Transverse colon (tissue), 4 donors: ENCODE data around the gene RPL35. TPM values are rescaled to one million over a fixed set of nuclear protein-coding genes. Genes with fewer than 3 reads are reported as not detected.

ENCODE experiments used
- DNase-seq: peaks from one replicate; pipeline ENCODE4 v3.0.0-alpha.2; 2019
- H3K27ac ChIP-seq, 4 donors: fragments of 200-600 bp; sonication (generic); 2 replicates each; pipeline ENCODE4 v1.5.1; 2016 to 2018; ENCODE audit warnings: inconsistent platforms in 4 of 4
- H3K27me3 ChIP-seq: fragments of 200-600 bp; sonication (generic); 2 replicates; pipeline ENCODE4 v1.5.1; 2017; ENCODE audit warnings: inconsistent platforms
- H3K36me3 ChIP-seq, 4 donors: fragments of 200-600 bp; sonication (generic); 2 replicates each; pipeline ENCODE4 v1.5.1; 2017 to 2019; ENCODE audit warnings: inconsistent platforms in 4 of 4
- H3K4me1 ChIP-seq, 4 donors: fragments of 200-600 bp; sonication (generic); 2 replicates each; pipeline ENCODE4 v1.5.1; 2017 to 2020; ENCODE audit warnings: inconsistent platforms in 4 of 4
- H3K4me3 ChIP-seq, 4 donors: fragments of 200-600 bp; sonication (generic); 1 replicate in 1 of 4; 2 replicates in 3 of 4; pipeline versions ENCODE4 v1.5.1 to v1.6.1; 2017 to 2019; ENCODE audit warnings: inconsistent platforms in 4 of 4
- H3K9me3 ChIP-seq, 2 donors: fragments of 200-600 bp; sonication (generic); 2 replicates each; pipeline ENCODE4 v1.5.1; 2017 to 2019; ENCODE audit warnings: inconsistent platforms in 2 of 2
- CTCF ChIP-seq, 5 experiments: fragments of 200-600 bp in 3 of 5; fragments of 450-650 bp in 2 of 5; sonication (generic) in 3 of 5; IDR thresholded peaks; 1 replicate in 2 of 5; 2 replicates in 3 of 5; pipeline ENCODE4 v1.5.1; 2016 to 2017; ENCODE audit warnings: antibody characterized with exemption in 5 of 5, inconsistent platforms in 3 of 5, mild to moderate bottlenecking in 2 of 5, moderate library complexity in 1 of 5
- EP300 ChIP-seq: sonication (generic); formaldehyde crosslinking; IDR thresholded peaks from one replicate; pipeline ENCODE4 v1.6.1; 2017; ENCODE audit warnings: antibody characterized with exemption, low read depth
- POLR2A ChIP-seq: fragments of 450-650 bp; IDR thresholded peaks from one replicate; pipeline ENCODE4 v1.6.1; 2016; ENCODE audit warnings: antibody characterized with exemption, mild to moderate bottlenecking, moderate library complexity
- POLR2AphosphoS5 ChIP-seq, 3 donors: sonication (generic); formaldehyde crosslinking; IDR thresholded peaks; one replicate each; pipeline ENCODE4 v1.6.1; 2016; ENCODE audit warnings: antibody characterized with exemption in 3 of 3
- WGBS, 2 donors: methylation state at CpG; one replicate each; pipeline ENCODE4 v1.1.5; 2018; ENCODE audit warnings: low coverage in 1 of 2; 5-methylcytosine and 5-hydroxymethylcytosine counted together
- in situ Hi-C, 4 donors: fragments of 200-750 bp; cut with MboI; loops; one replicate each; pipeline versions ENCODE4 v1.15.0 to v1.15.1; 2017; ENCODE audit warnings: low sequenced_read_pairs in 3 of 4, low pct_ligation_motif_present in 1 of 4, low pct_unique_long_range_greater_than_20kb in 1 of 4
- intact Hi-C: fragments of 100-400 bp; cut with DNase I; formaldehyde crosslinking; loops from one replicate; pipeline ENCODE4 v1.15.1; 2023; ENCODE audit warnings: low total_unique reads
- total RNA-seq, 4 donors: library from RNA; depleted of rRNA; stranded (reverse); fragments of >200 nt; gene quantifications; one replicate each; pipeline ENCODE4 v1.1.0, GENCODE V29; 2016

Gene RPL35
- total RNA-seq, 4 donors from 2014 or later: 498 to 3,953 (median 1,382) TPM

DNA sequence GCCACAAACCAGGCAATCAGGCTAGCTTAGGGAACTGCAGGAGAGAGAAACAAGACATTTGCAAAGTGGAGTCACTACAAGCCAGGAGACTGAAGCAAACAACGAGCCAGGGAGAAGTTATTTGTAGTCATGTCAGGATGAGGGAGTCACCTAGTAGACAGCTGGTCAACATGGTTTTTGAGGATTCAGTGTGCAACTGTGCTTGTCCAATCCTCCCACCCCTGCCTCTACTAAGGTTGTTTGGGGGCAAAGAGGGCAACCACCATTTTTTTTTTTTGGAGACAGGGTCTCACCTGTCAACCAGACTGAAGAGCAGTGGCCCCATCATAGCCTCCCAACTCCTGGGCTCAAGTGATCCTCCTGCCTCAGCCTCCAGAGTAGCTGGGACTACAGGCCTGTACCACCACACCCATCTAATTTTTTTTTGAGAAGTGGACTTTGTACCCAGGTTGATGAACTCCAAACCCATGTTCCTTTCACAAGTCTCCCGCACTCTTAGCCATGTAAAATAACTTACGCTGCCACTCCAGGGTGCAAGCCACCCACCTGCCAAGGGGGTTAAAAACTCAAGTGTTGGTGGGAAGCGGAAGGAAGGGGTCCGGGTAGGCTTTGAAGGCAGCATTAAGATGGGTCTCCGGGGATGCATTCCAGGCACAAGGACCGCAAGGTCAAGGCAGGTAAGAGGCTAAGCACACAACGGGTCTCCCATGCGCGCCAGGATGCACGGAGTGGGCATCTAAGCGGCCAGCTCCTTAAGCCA, 995 bp downstream of the RPL35 start:
- no peak for DNase-seq
- H3K9me3 ChIP-seq: no peaks in the 10 kb centered on the region

DNA sequence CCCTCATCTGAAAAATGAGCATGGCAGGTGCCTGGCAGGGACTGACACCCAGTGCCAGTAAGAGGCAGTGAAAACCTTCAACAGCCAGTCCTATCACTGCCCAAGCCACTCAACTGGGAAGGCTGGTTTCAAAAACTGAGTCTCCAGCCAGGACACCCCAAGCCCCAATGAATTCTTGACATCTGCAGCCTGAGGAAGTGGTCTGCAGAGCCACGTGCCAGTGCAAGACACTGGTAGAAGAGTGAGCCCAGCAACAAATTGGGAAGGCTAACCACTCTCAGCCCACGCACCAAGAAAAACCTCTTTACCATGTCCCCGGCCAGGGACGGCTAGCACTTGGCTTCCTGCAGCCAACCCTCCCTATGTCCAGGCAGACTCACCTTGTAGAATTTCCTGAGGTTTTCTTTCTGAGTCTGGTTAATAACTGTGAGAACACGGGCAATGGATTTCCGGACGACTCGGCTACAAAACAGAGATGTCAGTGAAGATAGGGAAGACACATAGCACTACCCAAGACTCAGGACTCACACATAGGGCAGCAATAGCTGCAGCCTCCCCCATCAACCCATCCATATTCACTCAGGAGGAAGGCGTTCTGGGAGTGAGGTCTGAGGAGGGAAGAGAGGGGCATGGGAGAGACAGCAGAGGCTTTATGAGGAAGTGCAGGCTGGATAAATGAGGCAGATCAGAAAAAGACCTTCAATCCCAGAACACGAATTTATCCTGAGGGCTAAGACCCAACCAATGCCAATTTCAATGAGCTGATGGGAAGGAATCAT, 1.8 kb downstream of the RPL35 start:
- intact Hi-C loops (no loop called here), in situ Hi-C loops (loop anchor here in 2 of 4 donors (5.0 kb wide), 1 partner anchor 88 kb away; the partner anchor contains the start of gene NR6A1 (in 2 of the 2))
- TF ChIP-seq CTCF (IDR thresholded peaks at IDR 0.05) (no peak), EP300 (no peak), POLR2A (no peak), POLR2AphosphoS5 (IDR thresholded peaks at IDR 0.05) (no peak)
- 13 to 50% methylated on average over 1 to 10 of the region's 10 CpGs for WGBS, 2 donors
- no peaks in the 10 kb centered on the region for H3K27me3 ChIP-seq
- H3K9me3 ChIP-seq: no peaks in the 10 kb centered on the region
- H3K4me3 ChIP-seq: peak overlapping the region in 1 of 4 donors; percentile 91
- H3K4me1 ChIP-seq: peaks cover 13 to 27% (median 21%) of the 10 kb centered on the region in 4 donors
- peak overlapping the region in 3 of 4 donors; percentile 93 to 96 (median 96) for H3K27ac ChIP-seq
- DNase-seq: no peak
- H3K36me3 ChIP-seq: peaks cover 0 to 32% (median 10%) of the 10 kb centered on the region in 4 donors

More for the DNA sequence above, 995 bp downstream of the RPL35 start:
- Histone ChIP-seq H3K27me3 (no peaks in the 10 kb centered on the region), H3K27ac (peak overlapping the region; percentile 93 to 96 (median 94)), H3K4me1 (peaks cover 13 to 27% (median 21%) of the 10 kb centered on the region in 4 donors), H3K4me3 (peak overlapping the region; percentile 56 to 91 (median 76)), H3K36me3 (peaks cover 0 to 32% (median 10%) of the 10 kb centered on the region in 4 donors)
- in situ Hi-C loops: no loop called here
- TF ChIP-seq CTCF (IDR thresholded peaks at IDR 0.05) (no peak), POLR2A (no peak), EP300 (no peak), POLR2AphosphoS5 (IDR thresholded peaks at IDR 0.05) (no peak)
- 0 to 5% methylated on average over 1 to 12 of the region's 12 CpGs for WGBS, 2 donors
- intact Hi-C loops: no loop called here

DNA sequence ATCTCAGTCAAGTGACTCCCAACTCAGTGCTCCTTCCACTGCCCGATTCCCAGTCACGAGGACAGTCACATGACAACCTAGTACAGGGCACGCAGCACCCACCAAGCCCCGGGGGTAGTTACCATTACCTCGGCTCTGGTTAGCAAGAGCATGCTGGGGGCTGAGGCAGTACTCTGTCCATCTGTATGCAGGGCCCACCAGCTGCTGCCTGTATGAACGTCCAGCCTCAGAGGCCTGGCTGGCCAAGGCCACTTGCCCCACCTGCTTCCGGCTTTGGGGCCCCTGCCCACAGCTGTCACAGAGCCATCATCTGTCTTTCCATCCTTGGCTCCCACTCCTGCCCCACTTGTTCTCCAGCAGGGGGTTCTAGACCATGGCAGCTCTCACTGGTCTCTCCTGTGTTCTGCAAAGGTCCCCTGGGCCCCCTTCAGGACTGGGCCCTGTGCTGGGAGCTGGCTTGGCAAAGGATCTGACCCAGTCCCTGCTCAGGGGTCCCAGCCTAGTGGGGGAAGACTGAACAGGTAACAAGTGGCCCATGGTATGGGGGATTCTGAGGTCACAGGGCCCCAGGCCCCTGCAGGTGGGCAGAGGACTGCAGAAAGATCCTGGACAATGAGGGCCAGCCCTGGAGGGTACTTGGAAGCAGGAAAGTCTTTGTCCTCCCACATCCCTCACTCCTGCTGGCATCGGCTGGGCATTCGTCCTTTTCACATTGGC, 3.3 kb downstream of the RPL35 start:
- Histone ChIP-seq H3K27me3 (no peaks in the 10 kb centered on the region), H3K36me3 (peaks cover 0 to 32% (median 10%) of the 10 kb centered on the region in 4 donors), H3K4me3 (no peak overlapping the region), H3K4me1 (peaks cover 13 to 27% (median 22%) of the 10 kb centered on the region in 4 donors), H3K27ac (no peak overlapping the region), H3K9me3 (no peaks in the 10 kb centered on the region)
- intact Hi-C loops (no loop called here), in situ Hi-C loops (loop anchor here in 2 of 4 donors (5.0 kb wide), 1 partner anchor 86 kb away; the partner anchor contains the start of gene NR6A1 (in 2 of the 2))
- 82% methylated on average over 9 of the region's 9 CpGs; no CpG with 5 or more reads in 1 of the 2 donors for whole genome bisulfite sequencing, 2 donors
- no peak for TF ChIP-seq CTCF (IDR thresholded peaks at IDR 0.05)
- no peak for TF ChIP-seq POLR2AphosphoS5 (IDR thresholded peaks at IDR 0.05)
- no peak for TF ChIP-seq POLR2A
- TF ChIP-seq EP300: no peak
- DNase-seq: no peak
